Transverse colon (tissue), 4 donors: ENCODE measurements around the gene R3HDM4.

Experiments used
- CTCF ChIP-seq, 5 experiments: fragments of 200-600 bp in 3 of 5; fragments of 450-650 bp in 2 of 5; sonication (generic) in 3 of 5; IDR thresholded peaks; 1 replicate in 2 of 5; 2 replicates in 3 of 5; pipeline ENCODE4 v1.5.1; 2016 to 2017; ENCODE audit warnings: antibody characterized with exemption in 5 of 5, inconsistent platforms in 3 of 5, mild to moderate bottlenecking in 2 of 5, moderate library complexity in 1 of 5
- EP300 ChIP-seq: sonication (generic); formaldehyde crosslinking; IDR thresholded peaks from one replicate; pipeline ENCODE4 v1.6.1; 2017; ENCODE audit warnings: antibody characterized with exemption, low read depth
- POLR2A ChIP-seq: fragments of 450-650 bp; IDR thresholded peaks from one replicate; pipeline ENCODE4 v1.6.1; 2016; ENCODE audit warnings: antibody characterized with exemption, mild to moderate bottlenecking, moderate library complexity
- POLR2AphosphoS5 ChIP-seq, 3 donors: sonication (generic); formaldehyde crosslinking; IDR thresholded peaks; one replicate each; pipeline ENCODE4 v1.6.1; 2016; ENCODE audit warnings: antibody characterized with exemption in 3 of 3

GRCh38 chr19:912181-913079, 589 bp downstream of the R3HDM4 start:
- TF ChIP-seq POLR2A (no peak), CTCF (IDR thresholded peaks at IDR 0.05) (no peak), POLR2AphosphoS5 (IDR thresholded peaks at IDR 0.05) (no peak), EP300 (no peak)
